HUES64 (cell line): Measurements from ENCODE around the gene TMEM147.

Source experiments
- H3K27ac ChIP-seq: 2 replicates; pipeline ENCODE4 v1.7.0; 2013; ENCODE audit warnings: low read depth, low read length, inconsistent platforms
- H3K27me3 ChIP-seq: 2 replicates; pipeline ENCODE4 v1.6.1; 2013; ENCODE audit warnings: mild to moderate bottlenecking, low read length; ENCODE audit not compliant: insufficient read depth
- H3K36me3 ChIP-seq: 2 replicates; pipeline ENCODE4 v1.6.1; 2013; ENCODE audit warnings: mild to moderate bottlenecking, low read length; ENCODE audit not compliant: insufficient read depth
- H3K4me1 ChIP-seq: 2 replicates; pipeline ENCODE4 v1.6.1; 2013; ENCODE audit warnings: mild to moderate bottlenecking, low read length, moderate library complexity; ENCODE audit not compliant: insufficient read depth
- H3K4me3 ChIP-seq: 2 replicates; pipeline ENCODE4 v1.5.1; 2013; ENCODE audit warnings: mild to moderate bottlenecking, low read length, moderate library complexity
- H3K9ac ChIP-seq: 2 replicates; pipeline ENCODE4 v1.6.1; 2013; ENCODE audit warnings: mild to moderate bottlenecking, low read depth, low read length
- H3K9me3 ChIP-seq: 2 replicates; pipeline ENCODE4 v1.6.1; 2013; ENCODE audit warnings: low read depth, low read length; ENCODE audit not compliant: insufficient read depth
- WGBS: fragments of 150-250, 120-280 bp; methylation state at CpG from one replicate; pipeline ENCODE4 v1.1.7; 2013; ENCODE audit warnings: missing lambda C conversion rate; 5-methylcytosine and 5-hydroxymethylcytosine counted together

TMEM147 gene

DNA sequence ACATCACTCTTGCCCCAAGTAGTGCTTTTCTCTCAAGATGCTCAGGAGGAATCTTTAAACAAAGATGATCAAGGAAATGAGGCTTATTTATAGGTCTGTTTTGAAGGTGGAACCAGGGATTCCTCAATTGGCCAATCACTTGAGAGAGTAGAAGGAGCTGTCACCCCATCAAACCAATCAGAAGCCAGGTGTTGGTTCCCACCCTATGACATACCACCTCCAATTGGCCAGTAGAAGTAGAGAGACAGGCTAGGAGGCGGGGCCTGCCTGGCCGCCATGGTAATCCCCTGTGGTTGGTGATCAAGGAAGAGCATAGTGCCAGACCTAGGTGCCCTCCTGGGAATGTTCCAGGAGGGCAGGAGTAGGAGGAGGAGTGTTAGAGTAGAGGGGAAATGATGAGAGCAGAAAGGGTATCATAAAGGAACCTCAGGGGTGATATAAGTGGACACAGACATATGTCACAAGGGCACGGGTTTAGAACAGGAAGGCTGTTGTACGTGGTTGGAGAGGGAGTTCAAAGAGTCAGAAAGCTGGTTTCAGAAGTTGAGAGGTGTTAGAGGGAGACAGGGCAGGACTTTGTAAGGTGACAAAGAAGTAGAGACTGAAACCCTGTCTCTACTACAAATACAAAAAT, 51.1 kb downstream of the TMEM147 start:
- no peak overlapping the region for H3K9ac ChIP-seq
- no peaks in the 10 kb centered on the region for H3K27me3 ChIP-seq
- 84% methylated on average over 4 of the region's 4 CpGs for WGBS
- no peaks in the 10 kb centered on the region for H3K4me1 ChIP-seq
- H3K4me3 ChIP-seq, result no peak overlapping the region
- H3K36me3 ChIP-seq, result no peaks in the 10 kb centered on the region
- H3K9me3 ChIP-seq, result no peaks in the 10 kb centered on the region
- no peak overlapping the region for H3K27ac ChIP-seq
